ENCODE results near the gene TIGD3. TPM values are rescaled to one million over a fixed set of nuclear protein-coding genes. Genes with fewer than 3 reads are reported as not detected.
A peak's percentile ranks its signal among the peaks of the same experiment; 100 is the strongest.

TIGD3 gene
- total and polyA plus RNA-seq, 2 of the 13 experiments (the other 11 are each of a cell fraction or from before 2014, with no cell fraction given), result 0.49 to 4.9 TPM

GRCh38 chr11:65305501-65306268 lies 48.9 kb upstream of the TIGD3 start (continued):
- TF ChIP-seq FOXC1 (CRISPR knock-in tag; IDR thresholded peaks at IDR 0.05; ENCODE audit: borderline replicate concordance) (no peak), POLR2A (IDR thresholded peaks at IDR 0.05; ENCODE audit: insufficient read depth in 1 of 2, low read depth in 2 of 2, low read length in 2 of 2) (peak; percentile 54 to 67; a peak in 3 of 4 replicates), ZNF839 (CRISPR knock-in tag; IDR thresholded peaks at IDR 0.05; ENCODE audit: borderline replicate concordance) (no peak), CEBPB (IDR thresholded peaks at IDR 0.05; ENCODE audit: borderline replicate concordance, low read depth, low read length) (no peak), KLF15 (CRISPR knock-in tag; IDR thresholded peaks at IDR 0.05; ENCODE audit: borderline replicate concordance) (no peak), DMTF1 (CRISPR knock-in tag; IDR thresholded peaks at IDR 0.05) (no peak), NR3C1 (CRISPR knock-in tag; IDR thresholded peaks at IDR 0.05) (no peak), TCF7L2 (IDR thresholded peaks at IDR 0.05; ENCODE audit: low read depth, low read length) (no peak), ZNF678 (CRISPR knock-in tag; IDR thresholded peaks at IDR 0.05) (0 out of 2 replicates have a peak, but pooled peaks have one; percentile 9), KDM5B (CRISPR knock-in tag; IDR thresholded peaks at IDR 0.05; ENCODE audit: borderline replicate concordance) (no peak), ESRRA (CRISPR knock-in tag; IDR thresholded peaks at IDR 0.05; ENCODE audit: low read depth) (no peak), ZNF775 (CRISPR knock-in tag; IDR thresholded peaks at IDR 0.05; ENCODE audit: borderline replicate concordance) (no peak), ZNF513 (CRISPR knock-in tag; conservative IDR thresholded peaks at IDR 0.05) (no peak), GATAD1 (CRISPR knock-in tag; IDR thresholded peaks at IDR 0.05) (no peak), THRA (CRISPR knock-in tag; IDR thresholded peaks at IDR 0.05; ENCODE audit: borderline replicate concordance) (peak; percentile 62; the same call in 1 of the 2 replicates), PPARG (CRISPR knock-in tag; conservative IDR thresholded peaks at IDR 0.05) (peak; percentile 70), ZNF101 (CRISPR knock-in tag; IDR thresholded peaks at IDR 0.05; ENCODE audit: borderline replicate concordance, low read depth) (no peak), ZNF276 (CRISPR knock-in tag; IDR thresholded peaks at IDR 0.05; ENCODE audit: low read depth) (no peak), ZNF75D (CRISPR knock-in tag; IDR thresholded peaks at IDR 0.05; ENCODE audit: borderline replicate concordance) (no peak), PHF20 (CRISPR knock-in tag; IDR thresholded peaks at IDR 0.05) (no peak), THYN1 (CRISPR knock-in tag; IDR thresholded peaks at IDR 0.05; ENCODE audit: borderline replicate concordance, low read depth) (no peak), JUNB (CRISPR knock-in tag; IDR thresholded peaks at IDR 0.05; ENCODE audit: borderline replicate concordance) (0 out of 2 replicates have a peak, but pooled peaks have one; percentile 54)
